ENCODE measurements around the gene SMIM33. TPM values are rescaled to one million over a fixed set of nuclear protein-coding genes. Genes with fewer than 3 reads are reported as not detected.
A peak's percentile ranks its signal among the peaks of the same experiment; 100 is the strongest.

SMIM33 gene
- total and polyA plus RNA-seq, 2 of the 13 experiments (the other 11 are each of a cell fraction or from before 2014, with no cell fraction given) = not detected

DNA sequence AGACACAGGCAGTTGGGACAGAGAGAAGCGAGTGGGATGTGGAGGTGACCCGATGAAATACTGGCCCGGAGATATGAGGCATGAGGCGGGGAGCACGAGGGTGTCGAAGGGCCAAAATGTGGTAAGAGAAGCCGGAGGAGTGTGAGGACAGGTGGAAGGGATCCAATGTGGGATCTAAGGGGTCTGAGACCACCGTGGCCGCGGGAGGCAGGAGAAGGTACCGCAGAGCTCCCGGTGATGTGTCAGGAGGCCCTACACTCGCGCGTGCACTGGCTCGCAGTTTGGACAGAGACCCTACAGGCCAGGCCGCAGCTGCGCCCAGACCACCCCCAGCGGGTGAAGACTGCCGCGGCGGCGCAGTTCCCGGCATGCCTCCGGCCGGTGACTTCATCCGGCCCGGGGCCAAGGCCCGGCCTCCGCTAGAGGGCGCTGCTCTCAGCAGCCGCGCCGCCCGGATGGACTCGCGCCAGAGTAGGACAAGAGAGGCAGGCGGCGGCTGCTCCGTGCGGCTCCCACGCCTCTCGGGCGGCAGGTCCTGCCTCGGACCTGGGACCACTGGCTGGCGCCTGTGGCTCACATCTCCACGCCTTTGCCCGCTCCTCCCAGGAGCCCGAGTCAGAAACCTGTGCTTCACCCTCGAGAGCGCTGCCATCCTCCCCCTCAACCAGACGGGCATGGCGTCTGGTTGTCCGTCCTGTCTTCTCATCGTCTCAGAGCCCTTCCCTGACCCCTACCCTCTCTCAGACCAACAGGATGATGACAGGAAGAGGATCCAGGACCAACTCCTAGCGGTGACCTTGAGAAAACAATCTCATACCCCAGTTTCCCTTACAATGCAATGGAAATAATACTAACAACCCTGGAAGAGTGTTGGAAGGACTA, 47.1 kb downstream of the SMIM33 start (continued):
- TF ChIP-seq, protein P1, sequence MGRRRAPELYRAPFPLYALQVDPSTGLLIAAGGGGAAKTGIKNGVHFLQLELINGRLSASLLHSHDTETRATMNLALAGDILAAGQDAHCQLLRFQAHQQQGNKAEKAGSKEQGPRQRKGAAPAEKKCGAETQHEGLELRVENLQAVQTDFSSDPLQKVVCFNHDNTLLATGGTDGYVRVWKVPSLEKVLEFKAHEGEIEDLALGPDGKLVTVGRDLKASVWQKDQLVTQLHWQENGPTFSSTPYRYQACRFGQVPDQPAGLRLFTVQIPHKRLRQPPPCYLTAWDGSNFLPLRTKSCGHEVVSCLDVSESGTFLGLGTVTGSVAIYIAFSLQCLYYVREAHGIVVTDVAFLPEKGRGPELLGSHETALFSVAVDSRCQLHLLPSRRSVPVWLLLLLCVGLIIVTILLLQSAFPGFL (CRISPR knock-in tag; IDR thresholded peaks at IDR 0.05) = no peak
- TF ChIP-seq, protein P2, sequence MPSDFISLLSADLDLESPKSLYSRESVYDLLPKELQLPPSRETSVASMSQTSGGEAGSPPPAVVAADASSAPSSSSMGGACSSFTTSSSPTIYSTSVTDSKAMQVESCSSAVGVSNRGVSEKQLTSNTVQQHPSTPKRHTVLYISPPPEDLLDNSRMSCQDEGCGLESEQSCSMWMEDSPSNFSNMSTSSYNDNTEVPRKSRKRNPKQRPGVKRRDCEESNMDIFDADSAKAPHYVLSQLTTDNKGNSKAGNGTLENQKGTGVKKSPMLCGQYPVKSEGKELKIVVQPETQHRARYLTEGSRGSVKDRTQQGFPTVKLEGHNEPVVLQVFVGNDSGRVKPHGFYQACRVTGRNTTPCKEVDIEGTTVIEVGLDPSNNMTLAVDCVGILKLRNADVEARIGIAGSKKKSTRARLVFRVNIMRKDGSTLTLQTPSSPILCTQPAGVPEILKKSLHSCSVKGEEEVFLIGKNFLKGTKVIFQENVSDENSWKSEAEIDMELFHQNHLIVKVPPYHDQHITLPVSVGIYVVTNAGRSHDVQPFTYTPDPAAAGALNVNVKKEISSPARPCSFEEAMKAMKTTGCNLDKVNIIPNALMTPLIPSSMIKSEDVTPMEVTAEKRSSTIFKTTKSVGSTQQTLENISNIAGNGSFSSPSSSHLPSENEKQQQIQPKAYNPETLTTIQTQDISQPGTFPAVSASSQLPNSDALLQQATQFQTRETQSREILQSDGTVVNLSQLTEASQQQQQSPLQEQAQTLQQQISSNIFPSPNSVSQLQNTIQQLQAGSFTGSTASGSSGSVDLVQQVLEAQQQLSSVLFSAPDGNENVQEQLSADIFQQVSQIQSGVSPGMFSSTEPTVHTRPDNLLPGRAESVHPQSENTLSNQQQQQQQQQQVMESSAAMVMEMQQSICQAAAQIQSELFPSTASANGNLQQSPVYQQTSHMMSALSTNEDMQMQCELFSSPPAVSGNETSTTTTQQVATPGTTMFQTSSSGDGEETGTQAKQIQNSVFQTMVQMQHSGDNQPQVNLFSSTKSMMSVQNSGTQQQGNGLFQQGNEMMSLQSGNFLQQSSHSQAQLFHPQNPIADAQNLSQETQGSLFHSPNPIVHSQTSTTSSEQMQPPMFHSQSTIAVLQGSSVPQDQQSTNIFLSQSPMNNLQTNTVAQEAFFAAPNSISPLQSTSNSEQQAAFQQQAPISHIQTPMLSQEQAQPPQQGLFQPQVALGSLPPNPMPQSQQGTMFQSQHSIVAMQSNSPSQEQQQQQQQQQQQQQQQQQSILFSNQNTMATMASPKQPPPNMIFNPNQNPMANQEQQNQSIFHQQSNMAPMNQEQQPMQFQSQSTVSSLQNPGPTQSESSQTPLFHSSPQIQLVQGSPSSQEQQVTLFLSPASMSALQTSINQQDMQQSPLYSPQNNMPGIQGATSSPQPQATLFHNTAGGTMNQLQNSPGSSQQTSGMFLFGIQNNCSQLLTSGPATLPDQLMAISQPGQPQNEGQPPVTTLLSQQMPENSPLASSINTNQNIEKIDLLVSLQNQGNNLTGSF (CRISPR knock-in tag; IDR thresholded peaks at IDR 0.05) = no peak
- TF ChIP-seq ZNF274 (CRISPR knock-in tag; IDR thresholded peaks at IDR 0.05) (peak; percentile 87; the same call in 1 of the 2 replicates), ZFP1 (CRISPR knock-in tag; IDR thresholded peaks at IDR 0.05) (peak; percentile 37; the same call in 1 of the 2 replicates), ARID2 (CRISPR knock-in tag; IDR thresholded peaks at IDR 0.05; ENCODE audit: borderline replicate concordance) (0 out of 2 replicates have a peak, but pooled peaks have one; percentile 62), ZNF709 (CRISPR knock-in tag; IDR thresholded peaks at IDR 0.05) (peak; percentile 79; the same call in 1 of the 2 replicates), TSC22D2 (CRISPR knock-in tag; IDR thresholded peaks at IDR 0.05; ENCODE audit: borderline replicate concordance) (no peak; the same call in 1 of the 2 replicates), MLLT10 (CRISPR knock-in tag; IDR thresholded peaks at IDR 0.05) (no peak), SMC3 (IDR thresholded peaks at IDR 0.05; ENCODE audit: low read length) (peak; percentile 32; the same call in 1 of the 2 replicates), CBX2 (IDR thresholded peaks at IDR 0.05; ENCODE audit: low read depth, low read length) (no peak), CBX2 (CRISPR knock-in tag; IDR thresholded peaks at IDR 0.05; ENCODE audit: low read depth) (no peak), TAF15 (IDR thresholded peaks at IDR 0.05; ENCODE audit: low read depth, low read length, poor library complexity, severe bottlenecking) (peak; percentile 83), ZNF24 (IDR thresholded peaks at IDR 0.05) (no peak), PHB2 (IDR thresholded peaks at IDR 0.05; ENCODE audit: partially characterized antibody) (no peak), NFYC (CRISPR knock-in tag; IDR thresholded peaks at IDR 0.05) (no peak), POLR2AphosphoS5 (IDR thresholded peaks at IDR 0.05; ENCODE audit: low read depth, low read length) (peak; percentile 71), EHMT2 (IDR thresholded peaks at IDR 0.05; ENCODE audit: borderline replicate concordance, low read depth, low read length) (no peak), RBAK (CRISPR knock-in tag; IDR thresholded peaks at IDR 0.05) (peak; percentile 15; the same call in 1 of the 2 replicates)
- TF ChIP-seq, protein P3, sequence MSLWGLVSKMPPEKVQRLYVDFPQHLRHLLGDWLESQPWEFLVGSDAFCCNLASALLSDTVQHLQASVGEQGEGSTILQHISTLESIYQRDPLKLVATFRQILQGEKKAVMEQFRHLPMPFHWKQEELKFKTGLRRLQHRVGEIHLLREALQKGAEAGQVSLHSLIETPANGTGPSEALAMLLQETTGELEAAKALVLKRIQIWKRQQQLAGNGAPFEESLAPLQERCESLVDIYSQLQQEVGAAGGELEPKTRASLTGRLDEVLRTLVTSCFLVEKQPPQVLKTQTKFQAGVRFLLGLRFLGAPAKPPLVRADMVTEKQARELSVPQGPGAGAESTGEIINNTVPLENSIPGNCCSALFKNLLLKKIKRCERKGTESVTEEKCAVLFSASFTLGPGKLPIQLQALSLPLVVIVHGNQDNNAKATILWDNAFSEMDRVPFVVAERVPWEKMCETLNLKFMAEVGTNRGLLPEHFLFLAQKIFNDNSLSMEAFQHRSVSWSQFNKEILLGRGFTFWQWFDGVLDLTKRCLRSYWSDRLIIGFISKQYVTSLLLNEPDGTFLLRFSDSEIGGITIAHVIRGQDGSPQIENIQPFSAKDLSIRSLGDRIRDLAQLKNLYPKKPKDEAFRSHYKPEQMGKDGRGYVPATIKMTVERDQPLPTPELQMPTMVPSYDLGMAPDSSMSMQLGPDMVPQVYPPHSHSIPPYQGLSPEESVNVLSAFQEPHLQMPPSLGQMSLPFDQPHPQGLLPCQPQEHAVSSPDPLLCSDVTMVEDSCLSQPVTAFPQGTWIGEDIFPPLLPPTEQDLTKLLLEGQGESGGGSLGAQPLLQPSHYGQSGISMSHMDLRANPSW (CRISPR knock-in tag; IDR thresholded peaks at IDR 0.05; ENCODE audit: borderline replicate concordance) = no peak; the same call in 1 of the 2 replicates
- TF ChIP-seq, protein P4, sequence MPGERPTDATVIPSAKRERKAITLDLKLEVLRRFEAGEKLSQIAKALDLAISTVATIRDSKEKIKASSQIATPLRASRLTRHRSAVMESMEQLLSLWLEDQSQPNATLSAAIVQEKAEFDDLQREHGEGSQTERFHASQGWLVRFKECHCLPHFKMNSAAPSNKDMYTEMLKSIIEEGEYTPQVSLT (CRISPR knock-in tag; IDR thresholded peaks at IDR 0.05; ENCODE audit: borderline replicate concordance, low read depth) = no peak

All from HepG2 (cell line).